Esophagus mucosa (tissue), 1 donor: ENCODE measurements around the gene DNMT3B. TPM values are rescaled to one million over a fixed set of nuclear protein-coding genes. Genes with fewer than 3 reads are reported as not detected.
A peak's percentile ranks its signal among the peaks of the same experiment; 100 is the strongest.
"Not testable (repeated sequence)": the region's sequence is repeated elsewhere in the genome, so short reads cannot be mapped to it uniquely, and the experiment has no call there.

Experiments used
- ATAC-seq: fragments of 200-7000 bp; cut with Tn5 transposase; one replicate; pipeline ENCODE4 v1.9.1; 2020
- total RNA-seq: library from RNA; stranded (reverse); gene quantifications from one replicate; pipeline ENCODE4 v1.2.4, GENCODE V29; 2023
- donor health status: DM: yes; HTN: yes; CAD: no.

Gene DNMT3B
- total RNA-seq, 1 donor from 2014 or later: 0.84 TPM

DNA sequence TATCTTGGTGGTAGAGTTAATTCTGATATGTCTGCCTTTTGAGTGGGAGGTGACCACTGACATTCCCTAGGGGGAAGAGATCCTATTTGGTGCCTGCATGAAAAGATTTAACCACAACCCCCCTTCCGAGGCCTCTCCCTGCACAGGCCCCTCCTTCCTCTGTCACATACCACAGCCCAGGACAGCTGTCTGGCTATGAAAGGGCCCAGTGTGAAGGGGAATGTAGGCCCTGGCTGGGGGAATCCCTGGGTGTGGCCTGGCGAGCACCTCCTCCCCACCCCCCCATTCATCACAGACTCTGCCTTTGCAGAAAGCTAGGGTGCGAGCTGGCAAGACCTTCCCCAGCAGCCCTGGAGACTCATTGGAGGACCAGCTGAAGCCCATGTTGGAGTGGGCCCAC is 30.1 kb downstream of the DNMT3B start:
- no peak for ATAC-seq

GRCh38 chr20:32792731-32793458 is 30.7 kb downstream of the DNMT3B start:
- no peak for ATAC-seq

DNA sequence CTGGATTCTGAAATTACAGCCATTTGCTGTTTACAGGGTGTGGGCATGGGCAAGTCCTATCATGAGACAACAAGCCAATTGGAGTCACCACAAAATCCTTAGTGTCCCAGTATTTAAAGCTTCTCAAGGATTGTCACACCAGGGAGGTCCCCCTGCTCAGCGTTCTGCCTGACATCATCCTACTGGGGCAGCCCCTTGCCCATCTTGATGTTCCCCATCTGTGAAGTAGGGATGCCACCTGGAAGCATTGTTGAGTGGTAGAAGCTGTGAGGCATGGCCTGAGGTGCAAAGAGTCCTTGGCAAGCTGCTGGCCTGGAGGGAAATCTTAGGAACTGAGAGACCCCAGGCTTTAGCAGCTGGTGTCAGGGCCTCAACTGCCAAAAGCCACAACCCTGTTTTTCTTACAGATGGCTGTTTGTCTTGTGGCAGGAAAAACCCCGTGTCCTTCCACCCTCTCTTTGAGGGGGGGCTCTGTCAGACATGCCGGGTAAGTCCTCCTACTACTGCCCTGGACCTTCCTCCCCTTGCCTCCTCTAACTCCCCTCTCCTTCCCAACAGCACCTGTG is 34.3 kb downstream of the DNMT3B start:
- ATAC-seq: peak; percentile 12

- no peak for ATAC-seq
These were observed 34.8 kb downstream of the DNMT3B start for GRCh38 chr20:32796981-32797451.

DNA sequence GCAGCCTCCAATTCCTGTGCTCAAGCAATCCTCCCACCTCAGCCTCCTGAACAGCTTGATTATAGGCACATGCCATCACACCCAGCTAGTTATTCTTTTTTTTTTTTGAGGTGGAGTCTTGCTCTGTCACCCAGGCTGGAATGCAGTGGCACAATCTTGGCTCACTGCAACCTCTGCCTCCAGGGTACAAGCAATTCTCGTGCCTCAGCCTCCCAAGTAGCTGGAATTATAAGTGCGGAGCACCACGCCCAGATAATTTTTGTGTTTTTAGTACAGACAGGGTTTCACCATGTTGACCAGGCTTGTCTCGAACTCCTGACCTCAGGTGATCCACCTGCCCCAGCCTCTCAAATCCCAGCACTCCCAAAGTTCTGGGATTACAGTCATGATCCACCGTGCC is 35.4 kb downstream of the DNMT3B start:
- not testable (repeated sequence) for ATAC-seq

GRCh38 chr20:32798046-32798981 is 36.1 kb downstream of the DNMT3B start:
- no peak for ATAC-seq

- no peak for ATAC-seq
These were observed 40.9 kb downstream of the DNMT3B start for GRCh38 chr20:32803092-32803491.

GRCh38 chr20:32804022-32804715 is 42.0 kb downstream of the DNMT3B start:
- peak; percentile 93 for ATAC-seq

GRCh38 chr20:32804817-32805216 is 42.6 kb downstream of the DNMT3B start:
- peak; percentile 45 for ATAC-seq

GRCh38 chr20:32805721-32806120 is 43.5 kb downstream of the DNMT3B start:
- ATAC-seq: no peak

DNA sequence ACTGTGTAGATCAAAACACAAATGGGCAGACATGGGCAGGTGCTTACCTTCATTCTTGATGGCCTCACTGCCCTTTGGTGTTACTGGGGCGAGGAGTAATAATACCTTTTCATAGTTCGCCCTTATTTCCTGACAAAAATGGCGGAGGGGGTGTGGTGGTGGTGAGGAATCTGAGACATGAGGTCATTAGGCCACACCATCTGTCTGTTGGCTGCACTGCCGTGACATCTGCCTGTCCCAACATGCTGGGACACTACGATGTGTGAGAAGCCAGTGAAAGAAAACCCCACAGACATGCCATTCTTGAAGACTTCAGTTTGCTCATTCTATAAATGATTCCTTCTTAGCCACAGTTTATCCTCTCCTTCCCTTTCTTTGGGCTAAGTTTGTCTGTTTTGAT is 44.2 kb downstream of the DNMT3B start:
- peak; percentile 75 for ATAC-seq

- ATAC-seq: no peak
These were observed 45.5 kb downstream of the DNMT3B start for GRCh38 chr20:32807706-32808105.

DNA sequence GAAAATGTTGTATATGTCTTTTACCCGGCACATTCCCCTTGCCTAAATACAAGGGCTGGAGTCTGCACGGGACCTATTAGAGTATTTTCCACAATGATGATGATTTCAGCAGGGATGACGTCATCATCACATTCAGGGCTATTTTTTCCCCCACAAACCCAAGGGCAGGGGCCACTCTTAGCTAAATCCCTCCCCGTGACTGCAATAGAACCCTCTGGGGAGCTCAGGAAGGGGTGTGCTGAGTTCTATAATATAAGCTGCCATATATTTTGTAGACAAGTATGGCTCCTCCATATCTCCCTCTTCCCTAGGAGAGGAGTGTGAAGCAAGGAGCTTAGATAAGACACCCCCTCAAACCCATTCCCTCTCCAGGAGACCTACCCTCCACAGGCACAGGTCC is 46.3 kb downstream of the DNMT3B start:
- no peak for ATAC-seq

DNA sequence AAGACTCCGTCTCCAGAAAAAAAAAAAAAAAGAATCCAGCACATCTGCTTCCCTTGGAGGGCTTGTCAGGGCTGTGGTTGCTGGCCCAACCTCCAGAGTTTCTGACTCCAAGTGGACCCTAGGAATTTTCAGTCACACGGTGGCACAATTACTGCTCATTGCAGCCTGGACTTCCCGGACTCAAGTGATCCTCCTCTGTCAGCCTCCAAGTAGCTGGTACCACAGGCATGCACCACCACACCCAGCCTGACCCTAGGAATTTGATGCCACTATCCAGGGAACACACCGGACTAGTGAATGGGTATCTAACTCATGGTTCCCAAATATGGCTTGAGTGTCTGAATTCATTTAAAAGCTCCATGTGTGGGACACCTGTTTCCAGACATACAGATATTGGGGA is 47.7 kb downstream of the DNMT3B start:
- no peak for ATAC-seq

GRCh38 chr20:32810941-32811340 is 48.8 kb downstream of the DNMT3B start:
- ATAC-seq: no peak

- no peak for ATAC-seq
These were observed 49.7 kb downstream of the DNMT3B start for GRCh38 chr20:32811886-32812285.

DNA sequence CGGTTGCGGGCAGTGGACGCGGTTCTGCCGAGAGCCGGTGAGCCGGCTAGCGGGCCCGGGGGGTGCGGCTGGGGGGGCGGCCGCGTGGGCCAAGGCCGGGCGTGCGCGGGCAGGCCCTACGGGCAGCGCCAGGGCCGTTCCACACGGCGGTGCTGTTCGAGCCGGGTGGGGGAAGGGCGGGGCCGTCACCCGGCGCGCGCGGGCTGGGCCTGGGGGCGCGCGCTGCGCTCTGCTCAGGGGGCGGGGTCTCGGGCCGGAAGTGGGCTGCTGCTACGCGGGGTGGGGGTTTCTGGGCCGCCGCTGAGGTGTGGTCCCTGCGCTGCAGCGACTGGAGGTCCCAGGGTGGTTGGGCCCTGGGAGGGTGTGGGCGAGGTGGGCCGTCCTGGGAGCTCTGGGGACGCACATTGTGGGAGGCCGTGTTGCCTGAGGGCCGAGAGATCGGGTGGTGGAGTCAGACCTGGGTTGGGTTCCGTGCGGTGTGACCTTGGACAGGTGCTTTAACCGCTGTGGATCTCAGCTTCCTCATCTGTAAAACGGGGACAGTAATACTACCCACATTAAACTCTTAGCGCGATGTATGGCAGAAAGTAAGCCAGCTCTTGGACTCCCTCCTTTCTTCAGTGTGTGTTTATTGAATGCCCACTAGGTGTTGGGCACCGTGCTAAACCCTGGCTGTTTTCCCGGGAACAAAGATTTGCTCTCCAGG is 58.0 kb downstream of the DNMT3B start:
- ATAC-seq: peak; percentile 91

GRCh38 chr20:32820698-32821377 is 58.7 kb downstream of the DNMT3B start:
- no peak for ATAC-seq

DNA sequence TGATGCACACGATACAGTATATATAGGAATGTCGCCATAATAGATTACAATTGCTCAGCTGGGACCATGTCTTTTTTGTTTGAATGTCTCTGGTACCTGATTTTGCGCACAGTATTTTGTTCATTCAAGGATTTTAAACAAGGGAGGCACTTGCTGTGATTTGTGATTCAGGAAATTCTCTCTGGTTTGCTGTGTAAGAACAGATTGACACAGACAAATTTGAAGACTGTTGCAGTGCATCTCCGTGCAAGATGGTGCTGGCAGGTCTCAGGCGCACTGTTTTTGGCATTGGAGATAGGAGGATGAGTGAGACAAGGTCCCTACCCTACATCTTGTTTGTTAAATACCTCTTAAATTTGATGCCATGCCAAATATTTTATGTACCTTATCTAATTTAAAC is 60.0 kb downstream of the DNMT3B start:
- no peak for ATAC-seq

- no peak for ATAC-seq
These were observed 60.9 kb downstream of the DNMT3B start for GRCh38 chr20:32823078-32823477.
